ENCODE measurements around the gene TMPRSS13.
"Not testable (repeated sequence)": the region's sequence is repeated elsewhere in the genome, so short reads cannot be mapped to it uniquely, and the experiment has no call there.

TMPRSS13 gene

DNA sequence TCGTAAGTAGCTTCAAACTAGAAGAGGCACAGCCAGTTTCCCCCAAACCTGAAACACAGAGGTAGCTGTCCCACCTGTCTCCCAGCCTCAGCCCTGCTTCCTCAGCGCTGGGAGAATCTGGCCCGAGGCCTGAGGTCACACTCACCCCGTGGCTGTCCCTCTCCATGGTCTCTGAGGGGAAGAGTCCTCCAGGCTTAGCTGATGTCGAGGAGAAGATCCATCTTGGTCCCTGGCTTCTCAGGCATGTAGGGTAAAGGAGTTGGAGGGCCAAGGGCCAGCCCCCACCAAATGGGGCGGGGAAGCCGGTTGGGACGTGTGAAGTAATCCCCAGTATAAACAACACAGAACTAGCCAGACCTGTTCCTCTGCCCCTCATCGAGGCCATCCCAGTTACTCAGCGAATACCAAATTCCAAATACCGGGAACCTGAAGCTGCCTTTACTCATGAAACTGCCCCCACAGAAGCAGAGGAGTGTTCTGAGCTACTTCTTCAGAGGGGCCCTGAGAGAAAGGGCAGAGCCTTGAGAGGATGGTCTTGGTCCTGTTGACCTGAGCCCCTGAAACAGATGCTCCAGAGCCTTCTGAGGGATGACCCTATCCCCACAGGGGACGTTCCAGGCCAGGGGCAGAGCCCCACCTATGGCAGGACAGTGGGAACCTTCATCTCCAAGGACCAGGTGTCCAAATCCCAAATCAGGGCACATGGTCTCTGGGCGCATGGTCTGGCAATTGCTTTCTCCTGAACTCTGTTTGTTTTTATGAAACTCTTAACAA is at the start of gene TMPRSS13:
Gene TMPRSS13, minus strand, starts transcription at position 261 of the 774 bp plus-strand sequence. Its CDS starts 95 bp downstream, at position 166.
- DNase-seq (ENCODE audit: low spot score): no peak

- DNase-seq (ENCODE audit: low spot score): no peak
Measured at GRCh38 chr11:117978991-117979390, 49.8 kb upstream of the TMPRSS13 start.

- not testable (repeated sequence) for DNase-seq (ENCODE audit: low spot score)
Measured at GRCh38 chr11:117978291-117978910, 49.2 kb upstream of the TMPRSS13 start.

GRCh38 chr11:117977612-117978264 is 48.5 kb upstream of the TMPRSS13 start:
- not testable (repeated sequence) for DNase-seq (ENCODE audit: low spot score)

GRCh38 chr11:117977029-117977428 is 47.8 kb upstream of the TMPRSS13 start:
- DNase-seq (ENCODE audit: low spot score): no peak

- no peak for DNase-seq (ENCODE audit: low spot score)
Measured at GRCh38 chr11:117976445-117976844, 47.2 kb upstream of the TMPRSS13 start.

GRCh38 chr11:117973503-117973860 is 44.3 kb upstream of the TMPRSS13 start:
- DNase-seq (ENCODE audit: low spot score): no peak

- no peak for DNase-seq (ENCODE audit: low spot score)
Measured at GRCh38 chr11:117972629-117973502, 43.7 kb upstream of the TMPRSS13 start.

DNA sequence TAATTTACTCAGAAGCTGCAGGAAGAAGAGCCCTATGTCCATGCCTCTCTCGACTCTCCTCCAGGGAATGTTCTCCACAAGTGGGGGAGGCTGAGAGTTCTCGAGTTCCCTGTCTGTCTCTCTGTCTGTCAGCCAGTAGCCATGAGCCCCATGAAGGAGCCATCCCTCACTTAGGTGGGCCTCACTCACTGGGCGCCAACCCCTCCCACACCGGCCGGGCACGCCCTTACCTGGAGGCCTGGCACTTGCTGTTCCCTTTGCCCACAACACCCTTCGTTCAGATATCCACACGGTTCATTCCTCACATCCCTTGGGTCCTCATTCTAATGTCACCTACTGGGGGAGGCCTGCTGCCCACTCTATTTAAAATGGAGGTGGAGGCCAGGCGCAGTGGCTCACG is 42.8 kb upstream of the TMPRSS13 start:
- no peak for DNase-seq (ENCODE audit: low spot score)

- peak; percentile 61 for DNase-seq (ENCODE audit: low spot score)
Measured at GRCh38 chr11:117970400-117971024, 41.3 kb upstream of the TMPRSS13 start.

GRCh38 chr11:117969160-117969991 is 40.2 kb upstream of the TMPRSS13 start:
- DNase-seq (ENCODE audit: low spot score): no peak

DNA sequence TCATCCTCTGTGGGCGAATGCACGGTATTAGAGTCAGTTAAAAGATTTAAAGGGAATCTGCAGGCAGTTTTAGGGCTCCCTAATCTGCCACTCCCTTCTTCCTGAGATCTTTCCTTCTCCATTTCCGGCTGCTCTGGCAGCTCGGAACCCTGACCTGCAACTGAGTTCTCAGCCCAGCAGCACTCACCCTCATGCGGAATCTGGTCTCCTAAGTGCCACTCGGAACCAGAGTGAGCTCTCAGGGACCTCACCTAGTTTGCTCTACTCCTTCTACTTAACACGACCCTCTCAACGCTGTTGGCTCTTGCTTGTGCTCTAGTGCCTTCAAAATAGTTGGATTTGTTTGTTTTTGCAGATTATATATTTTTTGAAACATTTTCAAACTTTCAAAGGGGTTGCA is 37.7 kb upstream of the TMPRSS13 start:
- no peak for DNase-seq (ENCODE audit: low spot score)

GRCh38 chr11:117962826-117963225 is 33.6 kb upstream of the TMPRSS13 start:
- no peak for DNase-seq (ENCODE audit: low spot score)

GRCh38 chr11:117961896-117962295 is 32.7 kb upstream of the TMPRSS13 start:
- DNase-seq (ENCODE audit: low spot score): no peak

GRCh38 chr11:117960406-117960805 is 31.2 kb upstream of the TMPRSS13 start:
- no peak for DNase-seq (ENCODE audit: low spot score)

DNA sequence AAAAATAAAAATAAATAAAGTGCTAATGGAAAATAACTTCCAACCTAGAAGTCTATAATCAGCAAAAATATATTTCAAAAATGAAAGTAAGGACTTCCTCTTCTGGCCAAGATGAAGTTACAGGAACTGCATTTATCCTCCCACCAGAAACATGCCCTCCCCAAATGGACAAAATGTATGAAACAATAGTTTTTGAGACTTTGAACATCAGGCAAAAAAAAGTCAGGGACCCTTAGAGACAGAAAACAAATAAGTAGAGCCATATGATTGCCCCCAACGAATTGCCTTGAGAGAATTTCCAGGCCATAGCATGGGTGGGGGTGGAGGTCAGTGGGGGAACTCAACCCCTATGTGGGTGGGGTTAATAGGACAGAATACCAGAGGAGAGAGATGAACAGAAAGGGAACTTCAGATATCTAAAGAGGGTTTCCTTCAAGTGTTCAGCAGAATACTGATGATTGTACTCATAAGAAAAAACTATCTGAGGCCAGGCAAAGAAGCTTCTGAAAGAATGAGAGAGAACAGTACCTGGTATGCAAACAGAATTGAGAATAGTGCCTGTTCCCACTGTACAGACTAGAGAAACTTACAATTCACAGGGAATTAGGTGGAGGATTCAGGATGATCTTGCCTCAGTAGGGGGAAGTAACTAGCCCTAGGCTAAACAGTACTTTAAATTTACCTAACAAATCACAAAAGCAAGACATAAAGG is 30.4 kb upstream of the TMPRSS13 start:
- no peak for DNase-seq (ENCODE audit: low spot score)

DNA sequence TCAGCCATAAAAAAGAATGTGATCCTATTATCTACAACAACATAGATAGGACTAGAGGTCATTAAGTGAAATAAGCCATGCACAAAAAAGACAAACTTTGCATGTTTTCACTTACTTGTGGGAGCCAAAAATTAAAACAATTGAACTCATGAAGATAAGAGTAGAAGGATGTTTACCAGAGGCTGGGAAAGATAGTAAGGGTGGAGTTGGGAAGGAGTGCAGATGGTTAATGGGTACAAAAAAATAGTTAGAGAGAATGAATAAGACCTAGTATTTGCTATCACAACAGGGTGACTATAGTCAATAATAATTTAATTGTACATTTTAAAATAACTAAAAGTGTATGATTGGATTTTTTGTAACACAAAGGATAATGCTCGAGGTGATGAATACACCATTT is 29.7 kb upstream of the TMPRSS13 start:
- no peak for DNase-seq (ENCODE audit: low spot score)

DNA sequence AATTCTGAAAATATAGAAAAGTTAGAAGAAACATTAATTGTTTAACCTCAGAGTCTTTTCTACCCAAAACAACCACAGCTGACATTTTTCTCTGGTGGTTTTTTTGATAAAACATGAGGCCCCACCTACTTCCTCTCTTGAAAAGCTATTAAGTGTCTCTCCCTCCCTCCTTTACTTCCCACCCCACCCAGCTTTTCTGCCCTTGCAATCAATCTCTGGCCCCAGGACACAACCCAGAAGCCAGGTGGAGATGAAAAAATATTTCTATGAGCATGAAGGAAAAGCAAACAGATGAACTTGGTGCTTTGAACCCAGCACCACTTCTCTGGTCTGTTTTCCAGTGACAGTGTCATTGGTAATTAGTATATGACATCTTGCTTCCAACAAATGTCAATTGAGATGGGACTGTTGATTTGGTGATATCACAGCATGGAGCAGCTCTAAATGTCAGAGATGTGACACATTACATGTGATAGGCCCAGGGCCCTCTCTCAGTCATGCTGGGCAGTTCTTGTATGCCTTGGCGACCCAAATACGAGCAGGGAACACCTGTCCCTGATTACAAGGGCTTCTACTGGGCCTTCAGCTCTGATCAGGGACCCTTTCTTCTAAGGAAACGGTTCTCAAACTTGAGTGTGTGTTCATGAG is 23.9 kb upstream of the TMPRSS13 start:
- peak; percentile 76 for DNase-seq (ENCODE audit: low spot score)

All from CD4-positive, alpha-beta T cell treated with Interleukin-2 at 100 ng/mL for 4 hours (primary cell).